ENCODE measurements around the gene HMGN5. TPM values are rescaled to one million over a fixed set of nuclear protein-coding genes. Genes with fewer than 3 reads are reported as not detected.

The HMGN5 gene
- total RNA-seq, 3 donors from 2014 or later (not counting 1 experiment from before 2014, with no cell fraction given): 0.95 to 1.3 (median 1.3) TPM

DNA sequence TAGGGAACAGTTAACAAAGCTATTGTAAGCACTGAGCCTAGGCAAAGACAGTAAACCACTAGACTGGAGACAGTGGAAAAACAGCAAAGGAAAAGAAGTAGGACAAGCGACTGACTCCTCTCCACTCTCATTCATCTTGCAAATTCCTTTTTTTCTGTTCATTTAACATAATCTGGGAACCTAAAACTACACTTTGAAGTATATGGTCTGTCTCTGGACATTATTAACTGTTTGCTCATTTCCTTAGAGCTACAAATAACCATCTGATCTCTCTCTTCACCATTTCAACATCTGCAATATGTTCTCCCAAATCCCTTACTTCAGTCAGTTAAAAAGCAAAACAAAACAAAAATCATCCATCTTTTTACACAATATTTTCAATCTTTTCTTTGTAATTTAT lies 642 bp downstream of the HMGN5 start:
- no peaks in the 10 kb centered on the region for H3K9me3 Mint-ChIP-seq
- H3K36me3 ChIP-seq (ENCODE audit: control insufficient read depth, insufficient read depth, low read length): no peaks in the 10 kb centered on the region
- H3K4me3 ChIP-seq (ENCODE audit: low read length): peak overlapping the region; percentile 95
- no peaks in the 10 kb centered on the region for H3K36me3 Mint-ChIP-seq
- peaks cover 32 to 38% of the 10 kb centered on the region in 2 donors for H3K4me1 Mint-ChIP-seq
- TF ChIP-seq CTCF (IDR thresholded peaks at IDR 0.05): no peak
- peak overlapping the region; percentile 78 for H3K27ac ChIP-seq (ENCODE audit: low read length)
- WGBS (ENCODE audit: insufficient coverage): no CpG with 5 or more reads among the region's 1 CpG
- ATAC-seq (no peak), DNase-seq (peak in 1 of 2 donors; percentile 1)
- intact Hi-C loops (cut with micrococcal nuclease): no loop called here
- H3K4me1 ChIP-seq (ENCODE audit: control insufficient read depth, insufficient read depth, low read length): peaks cover 2% of the 10 kb centered on the region
- peak overlapping the region; percentile 92 to 93 for H3K27ac Mint-ChIP-seq
- peak overlapping the region; percentile 91 for H3K4me3 Mint-ChIP-seq
- no peaks in the 10 kb centered on the region for H3K27me3 ChIP-seq (ENCODE audit: control insufficient read depth, insufficient read depth, low read length)
- H3K27me3 Mint-ChIP-seq (ENCODE audit: low read depth in 2 of 2): no peaks in the 10 kb centered on the region
- no peaks in the 10 kb centered on the region for H3K9me3 ChIP-seq (ENCODE audit: control insufficient read depth, insufficient read depth, low read length)

- 8% methylated on average over 5 of the region's 5 CpGs for WGBS (ENCODE audit: insufficient coverage)
Observed at GRCh38 chrX:81195712-81196111, 6.0 kb downstream of the HMGN5 start.

DNA sequence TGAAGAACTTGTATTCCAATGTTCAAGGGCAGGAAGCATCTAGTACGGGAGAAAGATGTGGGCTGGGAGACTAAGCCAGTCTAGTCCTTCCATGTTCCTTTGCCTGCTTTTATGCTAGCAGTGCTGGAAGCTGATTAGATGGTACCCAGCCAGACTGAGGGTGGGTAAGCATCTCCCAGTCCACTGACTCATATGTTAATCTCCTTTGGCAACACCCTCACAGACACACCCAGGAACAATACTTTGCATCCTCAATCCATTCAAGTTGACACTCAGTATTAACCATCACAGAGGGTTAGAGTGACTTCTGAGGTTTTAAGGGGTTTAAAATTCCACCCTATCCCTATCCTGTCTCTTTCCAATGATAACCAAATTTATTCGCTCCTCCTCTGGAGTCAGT lies 6.5 kb downstream of the HMGN5 start:
- Mint-ChIP-seq H3K27me3 (ENCODE audit: low read depth in 2 of 2) (no peaks in the 10 kb centered on the region), H3K36me3 (no peaks in the 10 kb centered on the region), H3K4me3 (no peak overlapping the region), H3K9me3 (no peaks in the 10 kb centered on the region), H3K27ac (no peak overlapping the region), H3K4me1 (no peaks in the 10 kb centered on the region)
- H3K36me3 ChIP-seq (ENCODE audit: control insufficient read depth, insufficient read depth, low read length): no peaks in the 10 kb centered on the region
- H3K4me3 ChIP-seq (ENCODE audit: low read length): no peak overlapping the region
- H3K9me3 ChIP-seq (ENCODE audit: control insufficient read depth, insufficient read depth, low read length): no peaks in the 10 kb centered on the region
- no peak for DNase-seq
- H3K27ac ChIP-seq (ENCODE audit: low read length): no peak overlapping the region
- no peak for TF ChIP-seq CTCF (IDR thresholded peaks at IDR 0.05)
- H3K4me1 ChIP-seq (ENCODE audit: control insufficient read depth, insufficient read depth, low read length): no peaks in the 10 kb centered on the region
- intact Hi-C loops (cut with micrococcal nuclease): no loop called here
- WGBS (ENCODE audit: insufficient coverage): 100% methylated on average over 1 of the region's 2 CpGs
- no peak for ATAC-seq
- H3K27me3 ChIP-seq (ENCODE audit: control insufficient read depth, insufficient read depth, low read length): no peaks in the 10 kb centered on the region

More at GRCh38 chrX:81195712-81196111, 6.0 kb downstream of the HMGN5 start:
- no peaks in the 10 kb centered on the region for H3K27me3 Mint-ChIP-seq (ENCODE audit: low read depth in 2 of 2)
- H3K27me3 ChIP-seq (ENCODE audit: control insufficient read depth, insufficient read depth, low read length): no peaks in the 10 kb centered on the region
- no peak overlapping the region for H3K27ac Mint-ChIP-seq
- H3K9me3 ChIP-seq (ENCODE audit: control insufficient read depth, insufficient read depth, low read length): no peaks in the 10 kb centered on the region
- DNase-seq (peak; percentile 28 to 77), ATAC-seq (peak; percentile 70 to 83 (median 79))
- no peaks in the 10 kb centered on the region for H3K4me1 Mint-ChIP-seq
- H3K4me1 ChIP-seq (ENCODE audit: control insufficient read depth, insufficient read depth, low read length): no peaks in the 10 kb centered on the region
- intact Hi-C loops (cut with micrococcal nuclease): no loop called here
- no peak overlapping the region for H3K27ac ChIP-seq (ENCODE audit: low read length)
- peak; percentile 57 for TF ChIP-seq CTCF (IDR thresholded peaks at IDR 0.05)
- no peak overlapping the region for H3K4me3 ChIP-seq (ENCODE audit: low read length)
- H3K36me3 ChIP-seq (ENCODE audit: control insufficient read depth, insufficient read depth, low read length): no peaks in the 10 kb centered on the region
- no peak overlapping the region for H3K4me3 Mint-ChIP-seq
- no peaks in the 10 kb centered on the region for H3K9me3 Mint-ChIP-seq
- H3K36me3 Mint-ChIP-seq: no peaks in the 10 kb centered on the region

DNA sequence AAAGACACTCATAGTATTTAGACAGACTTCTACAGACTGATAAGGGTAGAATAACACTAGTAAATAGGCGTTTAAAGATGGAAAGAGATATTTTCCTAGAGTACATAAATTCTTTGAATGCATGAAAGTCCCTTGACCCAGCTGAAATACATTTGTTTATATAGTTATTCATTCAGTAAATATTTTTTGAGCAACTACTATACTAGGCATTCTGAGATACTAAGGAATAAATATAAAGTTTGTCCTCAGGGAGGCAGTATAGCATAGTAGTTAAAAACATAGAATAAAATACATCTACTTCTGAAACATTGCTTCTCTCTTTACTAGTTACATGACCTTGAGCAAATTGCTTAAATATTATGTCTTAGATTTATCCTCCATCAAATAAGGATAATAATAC lies 27.4 kb downstream of the HMGN5 start:
- no peaks in the 10 kb centered on the region for H3K4me1 Mint-ChIP-seq
- H3K36me3 Mint-ChIP-seq: no peaks in the 10 kb centered on the region
- Histone ChIP-seq H3K36me3 (ENCODE audit: control insufficient read depth, insufficient read depth, low read length) (no peaks in the 10 kb centered on the region), H3K4me3 (ENCODE audit: low read length) (no peak overlapping the region), H3K27ac (ENCODE audit: low read length) (no peak overlapping the region), H3K27me3 (ENCODE audit: control insufficient read depth, insufficient read depth, low read length) (no peaks in the 10 kb centered on the region), H3K9me3 (ENCODE audit: control insufficient read depth, insufficient read depth, low read length) (no peaks in the 10 kb centered on the region), H3K4me1 (ENCODE audit: control insufficient read depth, insufficient read depth, low read length) (no peaks in the 10 kb centered on the region)
- no peak overlapping the region for H3K27ac Mint-ChIP-seq
- H3K4me3 Mint-ChIP-seq: no peak overlapping the region
- WGBS (ENCODE audit: insufficient coverage): no CpG with 5 or more reads among the region's 1 CpG
- no peaks in the 10 kb centered on the region for H3K9me3 Mint-ChIP-seq
- H3K27me3 Mint-ChIP-seq (ENCODE audit: low read depth in 2 of 2): no peaks in the 10 kb centered on the region
- DNase-seq (peak in 1 of 2 donors; percentile 33), ATAC-seq (peak in 2 of 3 donors; percentile 29 to 39)
- TF ChIP-seq CTCF (IDR thresholded peaks at IDR 0.05): no peak
- intact Hi-C loops (cut with micrococcal nuclease): no loop called here
